Measurements from ENCODE around the gene INHBE. TPM values are rescaled to one million over a fixed set of nuclear protein-coding genes. Genes with fewer than 3 reads are reported as not detected.
"Not testable (repeated sequence)": the region's sequence is repeated elsewhere in the genome, so short reads cannot be mapped to it uniquely, and the experiment has no call there.

INHBE gene
- not detected for total RNA-seq

- no peaks in the 10 kb centered on the region for H3K36me3 ChIP-seq
- H3K4me1 ChIP-seq, result peaks cover 0 to 7% of the 10 kb centered on the region in 2 donors
- H3K27ac ChIP-seq, result no peak within 1 kb of the TSS
- TF ChIP-seq POLR2A (IDR thresholded peaks at IDR 0.05), result no peak
- no peak for TF ChIP-seq CTCF (IDR thresholded peaks at IDR 0.05)
- no peak within 1 kb of the TSS for H3K4me3 ChIP-seq
- intact Hi-C loops (cut with DNase I; ENCODE audit: low total_unique reads), result no loop called here
- no peaks in the 10 kb centered on the region for H3K27me3 ChIP-seq
- H3K9me3 ChIP-seq, result no peaks in the 10 kb centered on the region
- DNase-seq, result no peak
Observed at GRCh38 chr12:57454566-57455373, at the start of gene INHBE. TSS of gene INHBE (plus strand) at chr12:57455307. CDS start at chr12:57455537, 230 bp downstream.

GRCh38 chr12:57410534-57410933 is 44.6 kb upstream of the INHBE start:
- no peak for TF ChIP-seq POLR2A (IDR thresholded peaks at IDR 0.05)
- TF ChIP-seq CTCF (IDR thresholded peaks at IDR 0.05), result no peak
- Histone ChIP-seq H3K27ac (no peak overlapping the region), H3K4me3 (no peak overlapping the region), H3K36me3 (no peaks in the 10 kb centered on the region), H3K4me1 (no peaks in the 10 kb centered on the region), H3K9me3 (no peaks in the 10 kb centered on the region), H3K27me3 (no peaks in the 10 kb centered on the region)
- DNase-seq, result no peak
- intact Hi-C loops (cut with DNase I; ENCODE audit: low total_unique reads), result no loop called here

- H3K4me1 ChIP-seq, result not testable (repeated sequence)
Observed at GRCh38 chr12:57414160-57414559, 40.9 kb upstream of the INHBE start.

GRCh38 chr12:57415088-57415487 is 40.0 kb upstream of the INHBE start:
- DNase-seq, result no peak
- no peak for TF ChIP-seq POLR2A (IDR thresholded peaks at IDR 0.05)
- no peak for TF ChIP-seq CTCF (IDR thresholded peaks at IDR 0.05)

More at GRCh38 chr12:57414160-57414559, 40.9 kb upstream of the INHBE start:
- H3K9me3 ChIP-seq; DNase-seq; H3K27me3 ChIP-seq; intact Hi-C loops (cut with DNase I; ENCODE audit: low total_unique reads); H3K27ac ChIP-seq; H3K4me3 ChIP-seq; H3K36me3 ChIP-seq: not testable (repeated sequence)

GRCh38 chr12:57416039-57416996 is 38.8 kb upstream of the INHBE start:
- intact Hi-C loops (cut with DNase I; ENCODE audit: low total_unique reads), result no loop called here
- no peak for TF ChIP-seq POLR2A (IDR thresholded peaks at IDR 0.05)
- no peak for TF ChIP-seq CTCF (IDR thresholded peaks at IDR 0.05)
- Histone ChIP-seq H3K4me3 (no peak overlapping the region), H3K4me1 (no peaks in the 10 kb centered on the region), H3K9me3 (no peaks in the 10 kb centered on the region), H3K27me3 (no peaks in the 10 kb centered on the region), H3K27ac (no peak overlapping the region), H3K36me3 (no peaks in the 10 kb centered on the region)
- DNase-seq, result no peak

More at GRCh38 chr12:57415088-57415487, 40.0 kb upstream of the INHBE start:
- Histone ChIP-seq H3K27me3 (no peaks in the 10 kb centered on the region), H3K9me3 (no peaks in the 10 kb centered on the region), H3K4me3 (no peak overlapping the region), H3K27ac (no peak overlapping the region), H3K4me1 (no peaks in the 10 kb centered on the region), H3K36me3 (no peaks in the 10 kb centered on the region)
- intact Hi-C loops (cut with DNase I; ENCODE audit: low total_unique reads), result no loop called here

Data from uterus (tissue), 4 donors.